Fibroblast of skin of scalp (primary cell): ENCODE data around the gene ZNF593.

ENCODE experiments used
- DNase-seq: peaks from one replicate; pipeline ENCODE4 v3.0.0-alpha.2; 2013

ZNF593 gene

GRCh38 chr1:26148887-26149286, 20.8 kb upstream of the ZNF593 start:
- no peak for DNase-seq

- DNase-seq: no peak
Observed at GRCh38 chr1:26153966-26154532, 15.7 kb upstream of the ZNF593 start.

- no peak for DNase-seq
Observed at GRCh38 chr1:26154750-26155149, 15.0 kb upstream of the ZNF593 start.

GRCh38 chr1:26155370-26156284, 14.1 kb upstream of the ZNF593 start:
- no peak for DNase-seq

- no peak for DNase-seq
Observed at GRCh38 chr1:26156285-26157038, 13.2 kb upstream of the ZNF593 start.

GRCh38 chr1:26158271-26158907, 11.3 kb upstream of the ZNF593 start:
- DNase-seq: no peak

- no peak for DNase-seq
Observed at GRCh38 chr1:26158908-26159742, 10.6 kb upstream of the ZNF593 start, which contains the start of gene FAM110D. Gene FAM110D, plus strand, starts transcription at chr1:26159079. Its CDS starts 2,213 bp downstream, at chr1:26161292.

GRCh38 chr1:26159743-26160039, 10.0 kb upstream of the ZNF593 start:
- no peak for DNase-seq

GRCh38 chr1:26160527-26161414, 8.9 kb upstream of the ZNF593 start:
- DNase-seq: no peak

GRCh38 chr1:26161415-26162219, 8.1 kb upstream of the ZNF593 start:
- DNase-seq: peak; percentile 45

GRCh38 chr1:26162220-26162709, 7.4 kb upstream of the ZNF593 start:
- no peak for DNase-seq

GRCh38 chr1:26163684-26164035, 6.0 kb upstream of the ZNF593 start:
- no peak for DNase-seq

GRCh38 chr1:26164036-26164860, 5.5 kb upstream of the ZNF593 start:
- DNase-seq: peak; percentile 34

GRCh38 chr1:26164861-26165842, 4.6 kb upstream of the ZNF593 start:
- DNase-seq: no peak

GRCh38 chr1:26166719-26167281, 2.9 kb upstream of the ZNF593 start:
- DNase-seq: no peak

- no peak for DNase-seq
Observed at GRCh38 chr1:26168410-26169197, 1.1 kb upstream of the ZNF593 start, which contains the start of gene C1orf232. Gene C1orf232, minus strand, starts transcription at chr1:26168963. Its CDS starts 464 bp downstream, at chr1:26168499.

- DNase-seq: no peak
Observed at GRCh38 chr1:26169198-26169554, 532 bp upstream of the ZNF593 start.
